SU-DHL-6 (cell line): ENCODE measurements around the gene RAD9A.

ENCODE experiments used
- EZH2phosphoT487 ChIP-seq: fragments of 200-600 bp; sonication (generic), shearing (Covaris generic); conservative IDR thresholded peaks from 2 replicates; pipeline ENCODE4 v1.6.1; 2018; ENCODE audit warnings: mild to moderate bottlenecking, antibody characterized with exemption, low read length, moderate library complexity, mixed read lengths
- TF ChIP-seq, protein P1 (sequence below): fragments of 200-600 bp; sonication (generic); IDR thresholded peaks from one replicate; pipeline ENCODE4 v1.5.1; 2017; ENCODE audit warnings: antibody characterized with exemption, mild to moderate bottlenecking, low read length, moderate library complexity; ENCODE audit not compliant: insufficient read depth, poor library complexity, severe bottlenecking

DNA sequence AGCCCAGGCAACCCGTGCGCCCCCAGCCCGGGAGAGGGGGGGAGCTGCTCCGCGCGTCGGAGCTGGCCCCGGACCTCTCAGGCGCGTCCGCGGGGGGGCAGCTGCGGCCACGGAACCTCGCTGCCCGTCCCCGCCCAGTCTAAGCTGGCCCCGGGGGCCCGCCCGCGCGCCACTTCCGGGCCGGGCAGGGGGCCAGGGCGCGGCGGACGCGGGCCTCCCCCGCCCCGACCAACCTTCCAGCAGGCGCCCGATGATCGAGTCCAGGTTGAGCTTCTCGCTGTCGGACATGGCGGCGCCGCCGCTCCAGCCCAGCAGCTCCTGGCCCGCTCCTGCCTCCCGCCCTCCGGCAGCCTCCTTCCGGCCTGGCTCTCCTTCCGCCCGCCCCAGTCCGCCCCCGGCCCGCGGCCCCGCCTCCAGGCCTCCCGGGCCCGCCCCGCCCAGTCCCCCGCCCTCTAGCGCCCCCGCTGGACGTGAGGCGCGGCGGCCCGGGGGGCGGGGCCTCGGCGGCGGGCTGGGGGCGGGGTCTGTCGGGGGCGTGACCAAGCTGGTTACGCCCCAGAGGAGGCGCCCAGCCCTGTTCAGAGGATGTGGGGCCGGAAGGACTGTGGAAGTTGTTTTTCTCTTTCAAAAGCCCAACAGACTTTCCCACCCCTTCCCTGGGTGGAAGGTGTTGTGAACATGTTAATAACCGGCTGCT is 9.9 kb downstream of the RAD9A start, which contains the start of gene PPP1CA:
- TF ChIP-seq, protein P1, sequence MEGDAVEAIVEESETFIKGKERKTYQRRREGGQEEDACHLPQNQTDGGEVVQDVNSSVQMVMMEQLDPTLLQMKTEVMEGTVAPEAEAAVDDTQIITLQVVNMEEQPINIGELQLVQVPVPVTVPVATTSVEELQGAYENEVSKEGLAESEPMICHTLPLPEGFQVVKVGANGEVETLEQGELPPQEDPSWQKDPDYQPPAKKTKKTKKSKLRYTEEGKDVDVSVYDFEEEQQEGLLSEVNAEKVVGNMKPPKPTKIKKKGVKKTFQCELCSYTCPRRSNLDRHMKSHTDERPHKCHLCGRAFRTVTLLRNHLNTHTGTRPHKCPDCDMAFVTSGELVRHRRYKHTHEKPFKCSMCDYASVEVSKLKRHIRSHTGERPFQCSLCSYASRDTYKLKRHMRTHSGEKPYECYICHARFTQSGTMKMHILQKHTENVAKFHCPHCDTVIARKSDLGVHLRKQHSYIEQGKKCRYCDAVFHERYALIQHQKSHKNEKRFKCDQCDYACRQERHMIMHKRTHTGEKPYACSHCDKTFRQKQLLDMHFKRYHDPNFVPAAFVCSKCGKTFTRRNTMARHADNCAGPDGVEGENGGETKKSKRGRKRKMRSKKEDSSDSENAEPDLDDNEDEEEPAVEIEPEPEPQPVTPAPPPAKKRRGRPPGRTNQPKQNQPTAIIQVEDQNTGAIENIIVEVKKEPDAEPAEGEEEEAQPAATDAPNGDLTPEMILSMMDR: no peak
- TF ChIP-seq EZH2phosphoT487: no peak
